IPS-15b (cell line): ENCODE measurements around the gene PPP2R5A.

ENCODE experiments used
- H3K27me3 ChIP-seq: one replicate; pipeline ENCODE4 v1.6.1; 2013; ENCODE audit warnings: low read length; ENCODE audit not compliant: control insufficient read depth, insufficient read depth
- H3K36me3 ChIP-seq: one replicate; pipeline ENCODE4 v1.6.1; 2013; ENCODE audit warnings: low read length; ENCODE audit not compliant: control insufficient read depth, insufficient read depth
- H3K4me1 ChIP-seq: one replicate; pipeline ENCODE4 v1.6.1; 2013; ENCODE audit warnings: mild to moderate bottlenecking, low read length; ENCODE audit not compliant: control insufficient read depth, insufficient read depth
- H3K4me3 ChIP-seq: one replicate; pipeline ENCODE4 v1.5.1; 2013; ENCODE audit warnings: low read depth, low read length
- H3K9ac ChIP-seq: one replicate; pipeline ENCODE4 v1.6.1; 2013; ENCODE audit warnings: low read depth, mild to moderate bottlenecking, low read length
- H3K9me3 ChIP-seq: one replicate; pipeline ENCODE4 v1.6.1; 2013; ENCODE audit warnings: mild to moderate bottlenecking, low read length; ENCODE audit not compliant: control insufficient read depth, insufficient read depth

Gene PPP2R5A

GRCh38 chr1:212289262-212290077 lies 4.3 kb downstream of the PPP2R5A start:
- Histone ChIP-seq H3K4me1 (peaks cover 18% of the 10 kb centered on the region), H3K36me3 (no peaks in the 10 kb centered on the region), H3K4me3 (no peak overlapping the region), H3K9ac (no peak overlapping the region), H3K27me3 (no peaks in the 10 kb centered on the region), H3K9me3 (no peaks in the 10 kb centered on the region)

GRCh38 chr1:212290608-212291007 lies 5.4 kb downstream of the PPP2R5A start:
- Histone ChIP-seq H3K4me1 (peaks cover 18% of the 10 kb centered on the region), H3K9ac (no peak overlapping the region), H3K27me3 (no peaks in the 10 kb centered on the region), H3K4me3 (no peak overlapping the region), H3K36me3 (no peaks in the 10 kb centered on the region), H3K9me3 (no peaks in the 10 kb centered on the region)

DNA sequence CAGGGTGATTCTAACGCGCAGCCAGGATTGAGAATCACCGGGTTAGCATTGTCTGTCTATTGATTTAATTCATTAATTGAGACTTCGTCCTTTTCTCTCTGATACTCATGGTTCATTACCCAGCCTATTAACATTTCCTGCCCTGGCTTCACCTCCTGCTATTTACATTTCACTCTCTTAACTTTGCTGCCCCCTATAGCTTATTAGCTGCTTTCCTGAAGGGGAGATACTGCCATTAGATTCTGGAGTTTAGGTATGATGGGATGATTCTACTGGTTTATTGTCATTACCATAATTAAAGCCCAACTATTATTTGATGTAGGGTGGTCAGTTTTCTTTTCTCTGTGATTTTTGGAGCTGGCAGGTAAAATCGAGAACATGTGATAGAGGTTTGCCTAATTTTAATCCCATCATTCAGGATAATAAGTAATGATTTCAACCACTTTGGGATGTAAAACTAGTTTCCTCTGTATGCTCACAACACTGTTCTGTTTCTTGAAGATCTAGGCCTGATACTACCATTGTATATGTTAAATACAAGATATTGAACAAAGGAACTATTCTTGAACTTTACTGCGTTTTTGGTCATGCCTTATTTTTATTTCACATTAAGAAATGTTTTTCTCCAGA lies 6.4 kb downstream of the PPP2R5A start:
- H3K9ac ChIP-seq, result no peak overlapping the region
- no peaks in the 10 kb centered on the region for H3K9me3 ChIP-seq
- H3K4me3 ChIP-seq, result no peak overlapping the region
- H3K27me3 ChIP-seq, result no peaks in the 10 kb centered on the region
- no peaks in the 10 kb centered on the region for H3K36me3 ChIP-seq
- H3K4me1 ChIP-seq, result peaks cover 18% of the 10 kb centered on the region

GRCh38 chr1:212292250-212293105 lies 7.3 kb downstream of the PPP2R5A start:
- no peak overlapping the region for H3K9ac ChIP-seq
- H3K36me3 ChIP-seq, result no peaks in the 10 kb centered on the region
- H3K27me3 ChIP-seq, result no peaks in the 10 kb centered on the region
- no peaks in the 10 kb centered on the region for H3K9me3 ChIP-seq
- peaks cover 14% of the 10 kb centered on the region for H3K4me1 ChIP-seq
- H3K4me3 ChIP-seq, result no peak overlapping the region

GRCh38 chr1:212293579-212293978 lies 8.4 kb downstream of the PPP2R5A start:
- no peaks in the 10 kb centered on the region for H3K27me3 ChIP-seq
- H3K4me3 ChIP-seq, result no peak overlapping the region
- no peaks in the 10 kb centered on the region for H3K36me3 ChIP-seq
- no peak overlapping the region for H3K9ac ChIP-seq
- peaks cover 11% of the 10 kb centered on the region for H3K4me1 ChIP-seq
- H3K9me3 ChIP-seq, result no peaks in the 10 kb centered on the region

GRCh38 chr1:212294983-212295382 lies 9.8 kb downstream of the PPP2R5A start:
- Histone ChIP-seq H3K4me1 (peaks cover 9% of the 10 kb centered on the region), H3K9me3 (no peaks in the 10 kb centered on the region), H3K4me3 (no peak overlapping the region), H3K36me3 (no peaks in the 10 kb centered on the region), H3K27me3 (no peaks in the 10 kb centered on the region), H3K9ac (no peak overlapping the region)

GRCh38 chr1:212295579-212295978 lies 10.4 kb downstream of the PPP2R5A start:
- Histone ChIP-seq H3K9me3 (no peaks in the 10 kb centered on the region), H3K36me3 (no peaks in the 10 kb centered on the region), H3K9ac (no peak overlapping the region), H3K4me3 (no peak overlapping the region), H3K27me3 (no peaks in the 10 kb centered on the region), H3K4me1 (peaks cover 6% of the 10 kb centered on the region)

DNA sequence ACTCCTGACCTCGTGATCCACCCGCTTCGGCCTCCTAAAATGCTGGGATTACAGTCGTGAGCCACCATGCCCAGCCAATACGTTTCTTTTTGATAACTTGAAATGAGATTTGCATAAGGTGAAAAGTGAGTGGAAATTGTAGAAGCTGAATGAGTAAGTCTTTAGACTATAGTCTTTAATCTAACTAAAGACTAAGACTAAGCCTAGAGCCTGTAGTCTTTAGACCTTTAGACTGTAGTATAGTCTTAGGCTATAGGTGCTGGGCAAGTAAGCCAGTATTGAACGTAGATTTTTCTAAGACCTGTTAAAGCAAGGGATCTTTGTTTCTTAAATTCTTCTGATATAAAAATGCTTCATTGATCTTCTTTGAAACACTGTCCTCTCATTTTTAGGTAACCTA lies 12.1 kb downstream of the PPP2R5A start:
- no peaks in the 10 kb centered on the region for H3K27me3 ChIP-seq
- H3K4me1 ChIP-seq, result peaks cover 2% of the 10 kb centered on the region
- H3K9me3 ChIP-seq, result no peaks in the 10 kb centered on the region
- no peaks in the 10 kb centered on the region for H3K36me3 ChIP-seq
- no peak overlapping the region for H3K4me3 ChIP-seq
- H3K9ac ChIP-seq, result no peak overlapping the region

DNA sequence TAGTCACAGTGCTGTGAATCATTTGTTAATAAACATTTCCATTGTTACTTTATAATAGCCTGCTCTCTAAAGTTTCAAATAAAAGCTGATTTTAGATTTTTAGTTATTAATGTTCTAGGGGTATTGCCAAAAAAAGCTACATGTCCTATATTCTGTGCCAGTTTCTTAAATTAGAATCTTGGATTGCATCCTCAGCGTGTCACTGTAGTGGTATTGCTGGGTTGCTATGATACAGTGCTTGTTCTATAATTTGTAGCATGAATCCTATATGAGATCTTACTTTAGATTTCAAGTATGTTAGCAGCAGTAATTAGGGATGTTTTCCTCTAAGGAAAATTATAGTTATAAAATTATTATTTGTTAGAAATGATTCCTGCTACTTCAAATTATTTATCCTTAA lies 16.4 kb downstream of the PPP2R5A start:
- Histone ChIP-seq H3K4me1 (no peaks in the 10 kb centered on the region), H3K9ac (no peak overlapping the region), H3K36me3 (no peaks in the 10 kb centered on the region), H3K9me3 (no peaks in the 10 kb centered on the region), H3K4me3 (no peak overlapping the region), H3K27me3 (no peaks in the 10 kb centered on the region)

DNA sequence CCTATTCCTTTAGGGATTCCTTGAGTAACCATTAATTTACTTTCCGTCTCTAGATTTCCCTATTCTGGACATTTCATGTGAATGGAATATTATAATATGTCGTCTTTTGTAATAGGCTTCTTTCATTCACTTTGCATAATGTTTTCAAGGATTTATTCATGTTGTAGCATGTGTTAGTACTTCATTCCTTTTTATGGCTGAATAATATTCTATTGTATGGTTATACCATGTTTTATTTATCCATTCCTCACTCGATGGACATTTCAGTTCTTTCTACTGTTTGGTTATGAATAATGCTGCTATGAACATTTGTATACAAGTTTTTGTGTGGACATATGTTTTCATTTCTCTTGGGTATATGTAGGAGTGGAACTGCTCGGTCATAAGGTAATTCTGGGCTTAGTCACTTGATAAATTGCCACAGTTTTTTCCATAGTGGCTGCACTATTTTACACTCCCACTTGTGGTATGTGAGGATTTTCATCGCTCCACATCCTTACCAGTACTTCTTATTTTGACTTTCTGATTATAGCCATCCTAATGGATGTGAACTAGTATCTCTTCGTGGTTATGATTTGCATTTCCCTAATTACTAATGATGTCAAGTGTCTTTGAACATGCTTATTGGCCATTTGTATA lies 17.7 kb downstream of the PPP2R5A start:
- no peaks in the 10 kb centered on the region for H3K4me1 ChIP-seq

GRCh38 chr1:212305342-212305741 lies 20.1 kb downstream of the PPP2R5A start:
- Histone ChIP-seq H3K4me1 (peaks cover 4% of the 10 kb centered on the region), H3K27me3 (no peaks in the 10 kb centered on the region), H3K9ac (no peak overlapping the region), H3K9me3 (no peaks in the 10 kb centered on the region), H3K36me3 (no peaks in the 10 kb centered on the region), H3K4me3 (no peak overlapping the region)

More for the DNA sequence above, 17.7 kb downstream of the PPP2R5A start:
- Histone ChIP-seq H3K9me3 (no peaks in the 10 kb centered on the region), H3K9ac (no peak overlapping the region), H3K36me3 (no peaks in the 10 kb centered on the region), H3K4me3 (no peak overlapping the region), H3K27me3 (no peaks in the 10 kb centered on the region)
